T-helper 17 cell (primary cell): ENCODE data around the gene FAM240A. TPM values are rescaled to one million over a fixed set of nuclear protein-coding genes. Genes with fewer than 3 reads are reported as not detected.

Experiments used
- ATAC-seq: fragments of 150-1000 bp; cut with Tn5 transposase; 2 replicates; pipeline ENCODE4 v1.10.0; 2021; ENCODE audit warnings: mild to moderate bottlenecking, moderate library complexity
- DNase-seq, 3 donors: peaks; one replicate each; pipeline versions ENCODE4 v3.0.0 to v3.0.0-alpha.2; 2020 to 2021
- H3K9me3 ChIP-seq: one replicate; pipeline ENCODE4 v1.7.0; 2013; ENCODE audit warnings: low read length, mild to moderate bottlenecking; ENCODE audit not compliant: control insufficient read depth, poor library complexity, severe bottlenecking
- H3K27ac Mint-ChIP-seq: one replicate; pipeline ENCODE4 v1.8.0; 2022; ENCODE audit warnings: mild to moderate bottlenecking, moderate library complexity, mixed read lengths
- H3K27me3 Mint-ChIP-seq: one replicate; pipeline ENCODE4 v1.8.0; 2022; ENCODE audit warnings: mixed read lengths
- H3K36me3 Mint-ChIP-seq: one replicate; pipeline ENCODE4 v1.8.0; 2022; ENCODE audit warnings: low read depth, mixed read lengths
- H3K4me1 Mint-ChIP-seq: one replicate; pipeline ENCODE4 v1.8.0; 2022; ENCODE audit warnings: mild to moderate bottlenecking, mixed read lengths
- H3K4me3 Mint-ChIP-seq: one replicate; pipeline ENCODE4 v1.8.0; 2022; ENCODE audit warnings: mild to moderate bottlenecking, moderate library complexity, mixed read lengths
- total RNA-seq, 4 donors: library from RNA in 2 of 4; stranded (reverse) in 2 of 4; gene quantifications; one replicate each; pipeline ENCODE4 v1.2.3 and lab custom pipeline; 2022 to 2026

Gene FAM240A
- total RNA-seq, 2 donors from 2014 or later, result not detected

GRCh38 chr3:46664188-46664970, 52.1 kb downstream of the FAM240A start:
- H3K9me3 ChIP-seq, result no peaks in the 10 kb centered on the region
- Mint-ChIP-seq H3K27ac (no peak overlapping the region), H3K4me3 (no peak overlapping the region), H3K4me1 (peaks cover 14% of the 10 kb centered on the region), H3K36me3 (no peaks in the 10 kb centered on the region), H3K27me3 (peaks cover 27% of the 10 kb centered on the region)
- no peak for DNase-seq
- no peak for ATAC-seq

GRCh38 chr3:46664971-46665762, 52.8 kb downstream of the FAM240A start:
- DNase-seq (no peak), ATAC-seq (no peak)
- Mint-ChIP-seq H3K36me3 (no peaks in the 10 kb centered on the region), H3K27me3 (peaks cover 20% of the 10 kb centered on the region), H3K4me1 (peaks cover 16% of the 10 kb centered on the region), H3K4me3 (no peak overlapping the region), H3K27ac (no peak overlapping the region)
- H3K9me3 ChIP-seq, result no peaks in the 10 kb centered on the region

- H3K36me3 Mint-ChIP-seq, result no peaks in the 10 kb centered on the region
- H3K9me3 ChIP-seq, result no peaks in the 10 kb centered on the region
- peaks cover 20% of the 10 kb centered on the region for H3K27me3 Mint-ChIP-seq
- no peak for DNase-seq
- no peak overlapping the region for H3K4me3 Mint-ChIP-seq
- H3K4me1 Mint-ChIP-seq, result peaks cover 16% of the 10 kb centered on the region
- no peak overlapping the region for H3K27ac Mint-ChIP-seq
- no peak for ATAC-seq
These were observed 53.6 kb downstream of the FAM240A start for GRCh38 chr3:46665763-46666452.

GRCh38 chr3:46666453-46666845, 54.1 kb downstream of the FAM240A start:
- Mint-ChIP-seq H3K27me3 (peaks cover 20% of the 10 kb centered on the region), H3K4me3 (no peak overlapping the region), H3K27ac (no peak overlapping the region), H3K4me1 (peaks cover 16% of the 10 kb centered on the region), H3K36me3 (no peaks in the 10 kb centered on the region)
- H3K9me3 ChIP-seq, result no peaks in the 10 kb centered on the region
- DNase-seq (no peak), ATAC-seq (no peak)

- Mint-ChIP-seq H3K4me1 (peaks cover 14% of the 10 kb centered on the region), H3K27me3 (peaks cover 16% of the 10 kb centered on the region), H3K36me3 (no peaks in the 10 kb centered on the region), H3K27ac (no peak overlapping the region), H3K4me3 (no peak overlapping the region)
- no peaks in the 10 kb centered on the region for H3K9me3 ChIP-seq
- DNase-seq (peak in 1 of 3 donors; percentile 4), ATAC-seq (no peak)
These were observed 54.8 kb downstream of the FAM240A start for GRCh38 chr3:46667061-46667621.

- Mint-ChIP-seq H3K27me3 (peaks cover 11% of the 10 kb centered on the region), H3K36me3 (no peaks in the 10 kb centered on the region), H3K27ac (no peak overlapping the region), H3K4me1 (peaks cover 14% of the 10 kb centered on the region), H3K4me3 (no peak overlapping the region)
- H3K9me3 ChIP-seq, result no peaks in the 10 kb centered on the region
- peak in 1 of 3 donors; percentile 4 for DNase-seq
- no peak for ATAC-seq
These were observed 55.3 kb downstream of the FAM240A start for GRCh38 chr3:46667657-46668056.

GRCh38 chr3:46668116-46668515, 55.8 kb downstream of the FAM240A start:
- no peaks in the 10 kb centered on the region for H3K36me3 Mint-ChIP-seq
- H3K4me1 Mint-ChIP-seq, result peaks cover 13% of the 10 kb centered on the region

GRCh38 chr3:46668591-46668990, 56.3 kb downstream of the FAM240A start:
- Mint-ChIP-seq H3K27me3 (peaks cover 2% of the 10 kb centered on the region), H3K4me3 (no peak overlapping the region), H3K36me3 (peaks cover 3% of the 10 kb centered on the region), H3K4me1 (peaks cover 9% of the 10 kb centered on the region), H3K27ac (no peak overlapping the region)
- no peaks in the 10 kb centered on the region for H3K9me3 ChIP-seq
- ATAC-seq (no peak), DNase-seq (peak in 1 of 3 donors; percentile 4)

More at GRCh38 chr3:46668116-46668515, 55.8 kb downstream of the FAM240A start:
- H3K27ac Mint-ChIP-seq, result no peak overlapping the region
- H3K9me3 ChIP-seq, result no peaks in the 10 kb centered on the region
- peaks cover 7% of the 10 kb centered on the region for H3K27me3 Mint-ChIP-seq
- ATAC-seq (no peak), DNase-seq (peak in 1 of 3 donors; percentile 5)
- H3K4me3 Mint-ChIP-seq, result no peak overlapping the region

- Mint-ChIP-seq H3K4me1 (peaks cover 7% of the 10 kb centered on the region), H3K36me3 (peaks cover 3% of the 10 kb centered on the region), H3K4me3 (no peak overlapping the region), H3K27me3 (no peaks in the 10 kb centered on the region), H3K27ac (no peak overlapping the region)
- no peak for ATAC-seq
- DNase-seq, result peak in 1 of 3 donors; percentile 6
- H3K9me3 ChIP-seq, result no peaks in the 10 kb centered on the region
These were observed 57.1 kb downstream of the FAM240A start for GRCh38 chr3:46669191-46669999.

- H3K4me3 Mint-ChIP-seq, result no peak overlapping the region
- peak in 1 of 3 donors; percentile 2 for DNase-seq
- H3K27ac Mint-ChIP-seq, result no peak overlapping the region
- H3K27me3 Mint-ChIP-seq, result no peaks in the 10 kb centered on the region
- ATAC-seq, result no peak
- peaks cover 7% of the 10 kb centered on the region for H3K4me1 Mint-ChIP-seq
- peaks cover 3% of the 10 kb centered on the region for H3K36me3 Mint-ChIP-seq
- H3K9me3 ChIP-seq, result no peaks in the 10 kb centered on the region
These were observed 57.9 kb downstream of the FAM240A start for GRCh38 chr3:46670000-46670890.

GRCh38 chr3:46670891-46671427, 58.6 kb downstream of the FAM240A start:
- no peak for DNase-seq
- no peaks in the 10 kb centered on the region for H3K27me3 Mint-ChIP-seq
- H3K36me3 Mint-ChIP-seq, result peaks cover 3% of the 10 kb centered on the region
- H3K4me3 Mint-ChIP-seq, result no peak overlapping the region
- ATAC-seq, result no peak
- H3K9me3 ChIP-seq, result no peaks in the 10 kb centered on the region
- H3K27ac Mint-ChIP-seq, result no peak overlapping the region
- H3K4me1 Mint-ChIP-seq, result peaks cover 7% of the 10 kb centered on the region
